GM21576 (cell line): Measurements from ENCODE around the gene C1S.
"Not testable (repeated sequence)": the region's sequence is repeated elsewhere in the genome, so short reads cannot be mapped to it uniquely, and the experiment has no call there.

Experiments used
- ATAC-seq: cut with Tn5 transposase; IDR thresholded peaks from one replicate; pipeline ENCODE4 v1.9.1; 2021; ENCODE audit warnings: mild to moderate bottlenecking, moderate library complexity; ENCODE audit not compliant: unreplicated experiment

C1S gene

DNA sequence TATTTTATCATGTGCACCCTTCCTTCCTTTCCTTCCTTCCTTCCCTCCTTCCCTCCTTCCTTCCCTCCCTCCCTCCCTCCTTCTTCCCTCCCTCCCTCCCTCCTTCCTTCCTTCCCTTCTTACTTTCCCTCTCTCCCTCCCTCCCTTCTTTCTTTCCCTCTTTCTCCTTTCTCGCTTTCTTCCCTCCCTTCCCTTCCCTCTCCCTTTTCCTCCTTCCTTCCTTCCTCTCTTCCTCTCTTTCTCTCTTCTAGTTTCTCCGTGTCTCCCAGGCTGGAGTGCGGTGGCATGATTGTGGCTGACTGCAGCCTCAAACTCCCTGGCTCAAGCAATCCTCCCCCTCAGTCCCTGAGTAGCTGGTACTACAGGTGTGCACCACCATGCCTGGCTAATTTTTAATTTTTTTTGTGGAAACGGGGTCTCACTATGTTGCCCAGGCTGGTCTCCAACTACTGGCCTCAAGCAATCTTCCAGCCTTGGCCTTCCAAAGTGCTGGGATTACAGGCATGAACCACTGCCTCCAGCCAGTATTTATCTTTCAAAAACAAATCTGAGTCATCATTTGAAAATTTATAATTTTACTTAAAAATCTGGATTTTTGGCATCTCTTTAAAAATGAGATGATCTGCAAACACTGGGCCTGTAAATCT lies 40.7 kb downstream of the C1S start:
- no peak for ATAC-seq

DNA sequence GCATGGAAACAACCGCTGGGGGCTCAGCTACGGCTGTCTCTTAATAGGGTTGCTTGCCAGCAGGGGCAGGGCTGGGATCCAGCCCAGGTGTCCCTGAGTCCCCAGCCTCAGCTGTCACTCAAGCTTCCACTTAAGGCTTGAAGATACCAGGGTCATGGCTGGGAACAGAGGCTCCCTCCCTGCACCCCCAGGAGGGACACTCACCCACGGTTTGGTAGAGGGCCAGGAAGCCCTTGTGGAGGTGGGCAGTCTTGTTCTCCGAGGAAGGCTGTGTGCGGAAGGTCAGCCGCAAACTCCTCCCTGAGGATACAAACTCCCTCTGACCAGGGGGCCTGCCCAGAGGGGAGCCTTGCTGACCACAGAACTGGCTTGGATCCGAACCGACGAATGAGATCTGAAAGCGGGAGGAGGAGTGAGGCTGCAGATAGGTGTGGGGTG lies 41.2 kb downstream of the C1S start:
- ATAC-seq = no peak

GRCh38 chr12:7102582-7102981 lies 42.1 kb downstream of the C1S start:
- ATAC-seq = no peak

GRCh38 chr12:7103837-7104584 lies 43.5 kb downstream of the C1S start:
- ATAC-seq = no peak

GRCh38 chr12:7106082-7106481 lies 45.6 kb downstream of the C1S start:
- ATAC-seq = no peak

GRCh38 chr12:7107181-7107580 lies 46.7 kb downstream of the C1S start:
- not testable (repeated sequence) for ATAC-seq

- ATAC-seq = no peak
These were observed 47.1 kb downstream of the C1S start for GRCh38 chr12:7107636-7108002.

DNA sequence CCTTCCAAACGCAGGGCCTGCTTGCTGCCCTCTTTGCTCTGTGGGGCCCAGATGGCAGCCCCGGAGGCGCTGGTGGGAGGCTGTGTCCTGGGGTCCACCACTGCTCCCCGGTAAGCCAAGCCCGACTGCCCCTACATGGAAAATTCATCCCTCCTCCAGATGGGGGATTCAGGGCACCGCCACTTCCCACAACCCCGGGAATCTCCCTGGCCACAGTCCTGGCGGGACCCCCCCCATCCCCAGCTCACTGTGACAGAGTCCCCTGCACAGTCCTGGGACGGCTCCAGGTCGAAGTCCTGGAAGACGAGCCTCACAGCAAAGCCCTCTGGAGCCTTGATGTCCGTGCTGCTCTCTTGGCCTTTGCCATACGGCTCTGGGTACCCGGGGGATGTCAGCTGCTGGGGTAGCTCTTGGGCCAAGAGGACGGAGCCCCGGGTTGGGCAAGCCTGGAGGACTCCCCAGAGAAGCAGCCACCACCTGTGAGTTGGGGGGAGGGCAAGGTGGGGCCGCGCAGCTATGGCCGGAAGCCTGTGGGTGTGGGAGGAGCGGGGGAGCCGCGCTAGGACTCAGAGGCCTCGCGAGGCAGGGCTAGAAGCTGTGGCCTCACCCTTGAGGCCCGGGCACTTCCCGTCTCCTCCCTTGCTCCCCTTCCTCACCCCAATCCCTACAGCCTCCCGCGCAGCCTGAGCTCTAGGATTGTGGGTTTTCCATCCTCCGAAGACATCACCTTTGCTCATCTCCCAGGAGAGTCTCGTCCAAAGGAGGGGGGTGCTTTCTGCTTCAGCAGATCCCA lies 47.7 kb downstream of the C1S start:
- ATAC-seq = peak; percentile 84

DNA sequence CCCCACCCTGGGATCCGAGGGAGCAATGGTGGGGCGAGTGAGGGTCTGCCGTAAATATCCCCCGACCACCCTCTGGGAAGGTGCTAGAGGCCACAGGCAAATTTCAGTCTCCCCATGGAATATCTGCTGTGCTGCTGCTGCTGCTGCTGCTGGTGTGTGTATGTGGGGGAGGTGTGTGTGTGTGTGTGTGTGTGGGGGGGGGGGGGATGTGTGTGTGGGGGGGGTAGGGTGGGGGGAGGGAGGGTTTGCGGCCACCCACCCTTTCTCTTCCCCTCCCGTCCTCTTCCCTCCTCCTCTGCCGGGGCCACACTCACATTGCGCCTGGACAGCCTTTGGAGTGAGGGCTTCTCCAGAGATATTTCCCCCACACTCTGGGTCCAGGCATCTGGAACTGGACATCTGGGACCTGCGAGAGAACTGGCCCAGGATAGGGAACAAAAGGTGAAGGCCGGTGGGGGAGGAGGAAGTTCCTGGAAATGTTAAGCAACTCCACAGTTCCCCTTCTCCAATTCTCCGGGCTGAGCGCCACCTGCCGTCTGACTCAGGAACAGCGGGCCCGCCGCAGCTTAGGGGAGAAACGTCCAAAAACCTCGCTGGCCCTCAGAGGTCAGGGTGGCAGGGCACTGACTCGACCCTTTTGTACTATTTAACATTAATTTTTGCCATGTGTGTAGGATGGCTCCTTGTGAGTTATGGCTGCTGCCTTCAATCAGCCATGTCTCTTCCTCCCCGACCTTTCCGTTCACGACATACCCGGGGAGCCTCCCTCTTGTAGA lies 48.5 kb downstream of the C1S start, which contains the start of gene C1RL:
TSS of gene C1RL (minus strand) at position 419 of the 776 bp plus-strand sequence. CDS start at position 385, 34 bp downstream.
- ATAC-seq = no peak

DNA sequence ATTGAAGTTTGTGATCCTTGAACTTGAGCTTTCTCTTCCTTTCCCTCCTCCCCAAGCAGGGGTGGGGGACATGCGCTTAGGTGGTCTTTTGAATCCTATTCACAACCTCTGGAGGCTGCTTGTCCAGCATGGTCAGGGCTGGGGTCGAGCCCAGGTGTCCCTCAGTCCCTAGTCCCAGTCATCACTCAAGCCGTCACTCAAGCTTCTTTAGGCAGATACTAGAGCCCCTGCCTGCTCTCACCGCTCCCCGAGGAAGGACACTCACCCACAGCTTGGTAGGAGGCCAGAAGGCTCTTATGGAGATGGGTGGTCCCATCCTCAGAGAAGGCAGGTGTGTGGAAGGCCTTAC lies 49.0 kb downstream of the C1S start:
- no peak for ATAC-seq

- no peak for ATAC-seq
These were observed 50.1 kb downstream of the C1S start for GRCh38 chr12:7110661-7111060.

DNA sequence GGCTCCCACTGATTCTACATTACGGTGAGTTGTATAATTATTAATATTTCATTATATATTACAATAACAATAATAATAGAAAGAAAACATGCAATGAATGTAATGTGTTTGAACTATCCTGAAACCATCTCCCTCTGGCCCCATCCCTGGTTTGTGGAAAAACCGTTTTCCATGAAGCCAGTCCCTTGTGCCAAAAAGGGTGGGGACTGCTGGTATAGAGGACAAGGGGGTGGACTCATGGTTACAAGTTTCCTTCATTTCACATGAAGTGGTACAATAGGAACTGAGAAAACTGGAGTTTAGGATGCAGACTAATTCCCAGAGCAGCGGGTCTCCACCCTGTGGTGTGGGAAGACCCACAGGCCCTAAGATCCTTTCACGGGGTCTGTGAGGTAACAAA lies 51.5 kb downstream of the C1S start:
- ATAC-seq = no peak

DNA sequence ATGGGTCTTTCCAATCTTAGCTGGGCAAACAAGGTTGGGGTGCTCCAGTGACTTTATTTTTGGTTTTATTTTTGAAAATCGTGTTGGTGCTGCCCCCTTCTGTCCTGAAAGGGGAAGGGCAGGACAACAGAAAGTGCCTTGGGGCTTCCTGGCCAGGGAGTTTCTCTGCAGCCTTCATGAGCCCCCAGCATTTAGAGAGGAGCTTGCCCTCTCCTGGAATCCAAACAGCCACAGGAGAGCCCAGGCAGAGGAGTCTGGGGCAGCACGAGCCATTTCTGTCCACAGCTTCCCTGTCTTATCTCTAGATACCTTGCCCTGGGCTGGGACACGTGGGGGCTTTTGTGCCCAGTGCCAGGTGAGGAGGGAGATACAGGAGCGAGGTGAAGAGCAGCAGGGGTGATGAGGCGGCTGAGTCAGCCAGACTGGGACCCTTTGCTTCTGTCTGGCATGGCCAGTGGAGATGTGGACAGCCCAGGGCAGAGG lies 52.9 kb downstream of the C1S start:
- ATAC-seq = no peak

DNA sequence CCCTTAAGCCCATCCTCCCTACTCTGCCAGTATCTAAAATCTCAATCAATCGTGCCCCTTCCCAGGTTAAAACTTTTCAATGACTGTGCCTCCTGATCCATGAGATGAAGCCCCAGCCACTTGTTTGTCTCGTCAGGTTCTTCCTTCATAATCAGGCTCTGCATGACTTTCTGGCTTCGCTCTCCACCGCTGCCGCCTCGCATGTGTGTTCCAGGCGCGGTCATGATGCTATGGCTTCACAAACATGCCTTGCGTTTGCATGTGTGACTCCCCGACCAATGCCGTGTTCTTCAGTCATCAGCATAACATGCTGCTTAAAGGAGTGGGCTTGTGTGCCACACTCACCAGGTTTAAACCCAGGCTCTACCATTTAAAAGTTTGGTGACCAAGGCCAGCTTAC lies 53.5 kb downstream of the C1S start:
- ATAC-seq = no peak

GRCh38 chr12:7114851-7115250 lies 54.3 kb downstream of the C1S start:
- no peak for ATAC-seq

GRCh38 chr12:7116196-7116595 lies 55.7 kb downstream of the C1S start:
- ATAC-seq = no peak

DNA sequence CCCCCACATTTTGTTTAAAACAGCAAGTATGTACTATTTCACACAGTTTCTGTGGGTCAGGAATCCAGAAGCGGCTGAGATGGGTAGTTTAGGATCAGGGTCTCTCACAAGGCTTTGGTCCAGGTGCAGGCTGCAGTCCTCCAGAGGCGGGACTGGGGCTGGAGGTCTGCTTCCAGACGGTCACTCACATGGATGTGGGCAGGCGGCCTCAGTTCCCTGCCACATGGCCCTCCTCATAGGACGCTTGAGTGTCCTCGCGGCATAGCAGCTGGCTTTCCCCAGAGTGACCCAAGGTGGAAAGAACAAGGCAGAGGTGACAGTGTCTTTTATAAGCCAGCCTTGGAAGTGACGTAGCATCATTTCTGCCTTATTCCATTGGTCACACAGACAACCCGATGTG lies 56.4 kb downstream of the C1S start:
- no peak for ATAC-seq

DNA sequence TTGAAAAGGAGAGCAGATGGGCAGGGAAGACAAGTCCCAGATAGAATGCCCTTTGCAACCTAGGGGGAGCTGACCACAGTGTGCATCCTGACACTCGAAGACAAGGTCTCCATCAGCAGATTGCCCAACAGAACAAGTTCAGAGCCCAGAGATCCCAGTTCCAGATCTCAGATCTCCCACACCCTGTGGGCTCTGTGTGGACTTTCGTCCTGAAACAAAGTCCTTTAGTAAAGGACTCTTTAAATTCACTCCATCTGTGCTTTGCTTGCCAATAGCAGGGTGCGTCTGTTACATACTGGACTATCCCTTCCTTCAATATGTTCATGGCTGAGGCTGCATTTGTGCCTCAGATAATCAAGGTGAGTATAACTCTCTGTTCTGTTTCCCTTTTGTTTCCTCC lies 57.2 kb downstream of the C1S start:
- ATAC-seq = no peak

DNA sequence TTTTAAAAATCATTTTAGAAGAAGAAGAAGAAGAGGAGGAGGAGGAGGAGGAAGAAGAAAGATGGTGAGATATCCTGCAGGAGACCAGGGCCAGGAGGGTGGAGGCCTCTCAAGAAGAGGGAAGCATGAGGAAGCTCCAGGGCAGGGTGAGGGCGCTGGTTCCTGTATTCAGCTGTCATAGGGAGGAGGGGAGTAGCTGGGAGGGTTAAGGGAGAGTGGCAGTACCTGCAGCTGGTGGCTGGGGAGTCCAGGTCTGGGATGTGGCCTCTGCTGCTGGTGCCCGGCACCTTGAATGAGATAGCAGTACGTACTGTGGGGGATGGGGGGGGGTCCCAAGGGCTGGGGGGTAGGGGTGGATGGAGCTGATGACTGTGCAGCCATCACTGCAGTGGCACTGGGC lies 58.4 kb downstream of the C1S start:
- no peak for ATAC-seq

DNA sequence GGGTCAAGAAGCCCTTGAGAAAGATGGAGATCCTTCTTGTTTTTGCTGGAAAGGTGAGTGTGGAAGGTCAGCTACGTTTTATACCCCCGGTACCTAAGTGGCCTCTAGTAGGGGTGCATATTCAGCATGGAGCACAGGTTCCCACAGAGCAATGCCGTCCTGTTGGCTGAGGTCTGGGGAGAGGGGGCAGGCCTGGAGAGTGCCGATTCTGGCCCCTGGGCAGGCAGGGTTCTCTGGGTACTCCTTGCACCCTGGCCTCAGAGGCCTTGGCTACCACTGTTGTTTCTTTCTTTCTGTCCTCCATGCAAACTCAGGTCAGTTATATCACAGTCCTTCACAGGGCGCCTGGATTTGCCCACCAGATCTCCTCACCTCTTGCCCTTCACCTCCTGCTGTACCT lies 59.6 kb downstream of the C1S start:
- no peak for ATAC-seq
